Naive thymus-derived CD4-positive, alpha-beta T cell (primary cell): ENCODE data around the gene HIGD2A. TPM values are rescaled to one million over a fixed set of nuclear protein-coding genes. Genes with fewer than 3 reads are reported as not detected.
A peak's percentile ranks its signal among the peaks of the same experiment; 100 is the strongest.

Experiments
- ATAC-seq: fragments of 150-1000 bp; cut with Tn5 transposase; 2 replicates; pipeline ENCODE4 v1.10.0; 2021; ENCODE audit warnings: mild to moderate bottlenecking, moderate library complexity
- CTCF ChIA-PET: fragments of 350-600 bp; sonication (Branson Sonifier 250); formaldehyde crosslinking; loops from one replicate; lab custom pipeline; 2021; ENCODE audit warnings: antibody characterized with exemption; lab: Charles Lee
- POLR2A ChIA-PET: fragments of 350-600 bp; sonication (Branson Sonifier 250); formaldehyde crosslinking; loops from one replicate; lab custom pipeline; 2021; ENCODE audit warnings: antibody characterized with exemption, inconsistent platforms; lab: Charles Lee
- DNase-seq, 9 donors: peaks; one replicate each; pipeline versions ENCODE4 v3.0.0 to v3.0.0-alpha.2; 2020 to 2022; ENCODE audit warnings: mixed read lengths in 1 of 9
- H3K27ac ChIP-seq: one replicate; pipeline ENCODE4 v1.7.0; 2013; ENCODE audit warnings: mild to moderate bottlenecking, low read depth, low read length, moderate library complexity
- H3K27me3 ChIP-seq, 2 donors: one replicate each; pipeline ENCODE4 v1.7.0; 2013; ENCODE audit warnings: low read length in 2 of 2, mild to moderate bottlenecking in 2 of 2, moderate library complexity in 2 of 2; ENCODE audit not compliant: control insufficient read depth in 2 of 2, insufficient read depth in 2 of 2
- H3K36me3 ChIP-seq, 3 experiments: 1 replicate in 2 of 3; 2 replicates in 1 of 3; pipeline ENCODE4 v1.7.0; 2013; ENCODE audit warnings: low read length in 3 of 3, mild to moderate bottlenecking in 3 of 3, moderate library complexity in 1 of 3; ENCODE audit not compliant: insufficient read depth in 3 of 3, control insufficient read depth in 2 of 3
- H3K4me1 ChIP-seq, 2 donors: one replicate each; pipeline ENCODE4 v1.7.0; 2013; ENCODE audit warnings: low read length in 2 of 2, mild to moderate bottlenecking in 2 of 2, moderate library complexity in 1 of 2; ENCODE audit not compliant: control insufficient read depth in 2 of 2, insufficient read depth in 2 of 2
- H3K4me3 ChIP-seq: 2 replicates; pipeline ENCODE4 v1.7.0; 2013; ENCODE audit warnings: mild to moderate bottlenecking, low read length
- H3K9me3 ChIP-seq, 3 experiments: 1 replicate in 2 of 3; 2 replicates in 1 of 3; pipeline ENCODE4 v1.7.0; 2013; ENCODE audit warnings: low read length in 3 of 3; ENCODE audit not compliant: control insufficient read depth in 2 of 3
- H3K27ac Mint-ChIP-seq, 9 donors: one replicate each; pipeline ENCODE4 v1.8.0; 2020 to 2022; ENCODE audit warnings: mixed read lengths in 9 of 9, mild to moderate bottlenecking in 8 of 9, moderate library complexity in 5 of 9, inconsistent platforms in 2 of 9
- H3K27me3 Mint-ChIP-seq, 5 donors: one replicate each; pipeline ENCODE4 v1.8.0; 2021 to 2022; ENCODE audit warnings: mixed read lengths in 5 of 5, mild to moderate bottlenecking in 1 of 5
- H3K36me3 Mint-ChIP-seq, 5 donors: one replicate each; pipeline ENCODE4 v1.8.0; 2020 to 2022; ENCODE audit warnings: mixed read lengths in 5 of 5, mild to moderate bottlenecking in 3 of 5, inconsistent platforms in 1 of 5
- H3K4me1 Mint-ChIP-seq, 7 donors: one replicate each; pipeline ENCODE4 v1.8.0; 2020 to 2022; ENCODE audit warnings: mixed read lengths in 7 of 7, mild to moderate bottlenecking in 3 of 7, inconsistent platforms in 1 of 7
- H3K4me3 Mint-ChIP-seq, 10 donors: one replicate each; pipeline ENCODE4 v1.8.0; 2020 to 2022; ENCODE audit warnings: mild to moderate bottlenecking in 10 of 10, mixed read lengths in 10 of 10, moderate library complexity in 6 of 10, inconsistent platforms in 2 of 10
- H3K9me3 Mint-ChIP-seq, 11 donors: one replicate each; pipeline ENCODE4 v1.8.0; 2020 to 2022; ENCODE audit warnings: mixed read lengths in 11 of 11, mild to moderate bottlenecking in 4 of 11, inconsistent platforms in 1 of 11, moderate library complexity in 1 of 11
- intact Hi-C, 2 donors: fragments of 100-400 bp; cut with micrococcal nuclease; formaldehyde crosslinking; loops; one replicate each; pipeline ENCODE4 v1.15.1; 2023
- polyA plus RNA-seq, 2 donors: library from polyadenylated mRNA; unstranded; fragments of 300-500 nt; fragmentation: Illumina TruSeq; gene quantifications; one replicate each; pipeline ENCODE4 v1.2.3, GENCODE V29; 2021
- total RNA-seq, 6 experiments: library from RNA in 5 of 6; stranded (reverse) in 5 of 6; gene quantifications; 1 replicate in 5 of 6; 2 replicates in 1 of 6; pipeline ENCODE4 v1.2.3 and lab custom pipeline; 2021 to 2026

Gene HIGD2A
- total and polyA plus RNA-seq, 7 experiments from 2014 or later = 86.8 to 282 (median 114) TPM

GRCh38 chr5:176384366-176384930 lies 4.1 kb upstream of the HIGD2A start:
- CTCF ChIA-PET = no interaction called here
- H3K27ac Mint-ChIP-seq = no peak overlapping the region
- H3K36me3 Mint-ChIP-seq = peaks cover 3 to 36% (median 14%) of the 10 kb centered on the region in 5 donors

GRCh38 chr5:176384991-176385390 lies 3.6 kb upstream of the HIGD2A start:
- Mint-ChIP-seq H3K36me3 (peaks cover 3 to 30% (median 10%) of the 10 kb centered on the region in 5 donors), H3K4me3 (no peak overlapping the region), H3K9me3 (peaks cover 0 to 1% (median 0%) of the 10 kb centered on the region in 11 donors), H3K27me3 (no peaks in the 10 kb centered on the region), H3K27ac (peak overlapping the region in 1 of 9 donors; percentile 41), H3K4me1 (peaks cover 14 to 42% (median 29%) of the 10 kb centered on the region in 7 donors)
- CTCF ChIA-PET = no interaction called here
- POLR2A ChIA-PET = interaction anchor here (1.5 to 4.8 kb wide), 2 partner anchors 23 to 63 kb away, joined by 3 to 53 read pairs; partner anchors contain the start of genes FAF2 and KIAA1191
- Histone ChIP-seq H3K36me3 (peaks cover 0 to 53% (median 5%) of the 10 kb centered on the region in 3 experiments), H3K27ac (no peak overlapping the region), H3K27me3 (no peaks in the 10 kb centered on the region), H3K4me1 (peaks cover 18% of the 10 kb centered on the region in 2 donors), H3K4me3 (no peak overlapping the region), H3K9me3 (no peaks in the 10 kb centered on the region)
- no peak for ATAC-seq
- intact Hi-C loops = loop anchor here in 1 of 2 donors (10.0 kb wide), 1 partner anchor 150 kb away; the partner anchor contains the start of gene SIMC1
- DNase-seq = no peak

More at GRCh38 chr5:176384366-176384930, 4.1 kb upstream of the HIGD2A start:
- Mint-ChIP-seq H3K4me3 (no peak overlapping the region), H3K4me1 (peaks cover 14 to 38% (median 27%) of the 10 kb centered on the region in 7 donors), H3K27me3 (no peaks in the 10 kb centered on the region), H3K9me3 (peaks cover 0 to 1% (median 0%) of the 10 kb centered on the region in 11 donors)
- Histone ChIP-seq H3K4me1 (peaks cover 13 to 15% of the 10 kb centered on the region in 2 donors), H3K27ac (no peak overlapping the region), H3K4me3 (no peak overlapping the region), H3K27me3 (no peaks in the 10 kb centered on the region), H3K9me3 (no peaks in the 10 kb centered on the region), H3K36me3 (peaks cover 0 to 53% (median 5%) of the 10 kb centered on the region in 3 experiments)
- intact Hi-C loops = loop anchor here in 1 of 2 donors (10.0 kb wide), 1 partner anchor 150 kb away; the partner anchor contains the start of gene SIMC1
- no peak for ATAC-seq
- no peak for DNase-seq
- POLR2A ChIA-PET = interaction anchor here (1.5 kb wide), 1 partner anchor 63 kb away, joined by 3 read pairs; the partner anchor contains the start of gene FAF2

- ChIA-PET CTCF (no interaction called here), POLR2A (interaction anchor here (0.9 to 4.8 kb wide), 4 partner anchors 12 to 252 kb away, joined by 3 to 53 read pairs (median 4); partner anchors contain the start of genes KIAA1191 and RNF44)
- H3K9me3 ChIP-seq = no peaks in the 10 kb centered on the region
- Mint-ChIP-seq H3K36me3 (peaks cover 3 to 29% (median 10%) of the 10 kb centered on the region in 5 donors), H3K4me3 (peak overlapping the region; percentile 21 to 100 (median 82)), H3K27ac (peak overlapping the region in 3 of 9 donors; percentile 20 to 34 (median 20)), H3K9me3 (peaks cover 0 to 1% (median 0%) of the 10 kb centered on the region in 11 donors), H3K27me3 (no peaks in the 10 kb centered on the region), H3K4me1 (peaks cover 14 to 42% (median 33%) of the 10 kb centered on the region in 7 donors)
- peaks cover 18% of the 10 kb centered on the region in 2 donors for H3K4me1 ChIP-seq
- no peak overlapping the region for H3K4me3 ChIP-seq
- DNase-seq = no peak
- no peak for ATAC-seq
- H3K27me3 ChIP-seq = no peaks in the 10 kb centered on the region
- intact Hi-C loops = loop anchor here in 1 of 2 donors (10.0 kb wide), 1 partner anchor 152 kb away; the partner anchor contains the start of gene SIMC1
- no peak overlapping the region for H3K27ac ChIP-seq
- H3K36me3 ChIP-seq = peaks cover 0 to 46% (median 5%) of the 10 kb centered on the region in 3 experiments
Observed at GRCh38 chr5:176386491-176386890, 2.1 kb upstream of the HIGD2A start.

- Histone ChIP-seq H3K27ac (peak overlapping the region; percentile 93), H3K27me3 (no peaks in the 10 kb centered on the region), H3K9me3 (no peaks in the 10 kb centered on the region), H3K4me1 (peaks cover 18% of the 10 kb centered on the region in 2 donors), H3K4me3 (peak overlapping the region; percentile 95), H3K36me3 (peaks cover 0 to 43% (median 5%) of the 10 kb centered on the region in 3 experiments)
- no peak for DNase-seq
- H3K4me3 Mint-ChIP-seq = peak overlapping the region; percentile 94 to 100 (median 99)
- H3K36me3 Mint-ChIP-seq = peaks cover 3 to 21% (median 5%) of the 10 kb centered on the region in 5 donors
- intact Hi-C loops = loop anchor here in 1 of 2 donors (10.0 kb wide), 1 partner anchor 153 kb away; the partner anchor contains the start of gene SIMC1
- CTCF ChIA-PET = interaction anchor here (1.3 kb wide), 1 partner anchor 148 kb away, joined by 4 read pairs; no protein-coding TSS in a partner anchor
- H3K4me1 Mint-ChIP-seq = peaks cover 14 to 42% (median 35%) of the 10 kb centered on the region in 7 donors
- ATAC-seq = no peak
- peaks cover 0 to 1% (median 0%) of the 10 kb centered on the region in 11 donors for H3K9me3 Mint-ChIP-seq
- POLR2A ChIA-PET = interaction anchor here (0.6 to 4.8 kb wide), 6 partner anchors 18 to 901 kb away, joined by 3 to 53 read pairs (median 3); partner anchors contain the start of gene KIAA1191
- no peaks in the 10 kb centered on the region for H3K27me3 Mint-ChIP-seq
- peak overlapping the region in 8 of 9 donors; percentile 93 to 100 (median 98) for H3K27ac Mint-ChIP-seq
Observed at GRCh38 chr5:176387384-176387925, 1.1 kb upstream of the HIGD2A start.

- H3K4me1 ChIP-seq = peaks cover 18% of the 10 kb centered on the region in 2 donors
- H3K27ac ChIP-seq = peak overlapping the region; percentile 93
- Mint-ChIP-seq H3K4me3 (peak overlapping the region; percentile 94 to 100 (median 99)), H3K9me3 (peaks cover 0 to 1% (median 0%) of the 10 kb centered on the region in 11 donors), H3K27ac (peak overlapping the region; percentile 91 to 100 (median 99)), H3K27me3 (no peaks in the 10 kb centered on the region), H3K4me1 (peaks cover 14 to 42% (median 35%) of the 10 kb centered on the region in 7 donors), H3K36me3 (peaks cover 3 to 19% (median 5%) of the 10 kb centered on the region in 5 donors)
- intact Hi-C loops = loop anchor here (1.0 to 10.0 kb wide), 7 partner anchors 23 to 963 kb away; partner anchors contain the start of genes UIMC1 (in 2 of the 2), ARL10 (in 1 of the 2), KIAA1191 (in 1 of the 2) and LMAN2 (in 1 of the 2)
- H3K27me3 ChIP-seq = no peaks in the 10 kb centered on the region
- DNase-seq (no peak), ATAC-seq (no peak)
- ChIA-PET POLR2A (interaction anchor here (0.6 to 4.8 kb wide), 5 partner anchors 20 to 901 kb away, joined by 3 to 53 read pairs (median 5); partner anchors contain the start of genes KIAA1191 and RNF44), CTCF (interaction anchor here (1.3 kb wide), 1 partner anchor 148 kb away, joined by 4 read pairs; no protein-coding TSS in a partner anchor)
- H3K36me3 ChIP-seq = peaks cover 0 to 43% (median 5%) of the 10 kb centered on the region in 3 experiments
- peak overlapping the region; percentile 95 for H3K4me3 ChIP-seq
- no peaks in the 10 kb centered on the region for H3K9me3 ChIP-seq
Observed at GRCh38 chr5:176388003-176388443, 528 bp upstream of the HIGD2A start.
